LNCAP (cell line): Measurements from ENCODE around the gene ZNF768.
A peak's percentile ranks its signal among the peaks of the same experiment; 100 is the strongest.

Experiments
- CTCF ChIP-seq: fragments of 450-650 bp; IDR thresholded peaks from 2 replicates; pipeline ENCODE4 v1.5.1; 2017; ENCODE audit warnings: mild to moderate bottlenecking

The ZNF768 gene

GRCh38 chr16:30539000-30539964, 12.9 kb upstream of the ZNF768 start:
- no peak for TF ChIP-seq CTCF

- TF ChIP-seq CTCF: peak; percentile 54
These were observed 9.4 kb upstream of the ZNF768 start for GRCh38 chr16:30535777-30536190.

GRCh38 chr16:30535106-30535776, 8.9 kb upstream of the ZNF768 start:
- TF ChIP-seq CTCF: no peak

- no peak for TF ChIP-seq CTCF
These were observed 8.2 kb upstream of the ZNF768 start, which contains the start of gene ZNF747 for GRCh38 chr16:30534368-30535105. ZNF747 (minus strand) TSS chr16:30534858; CDS start chr16:30534679, 179 bp downstream.

GRCh38 chr16:30533748-30534367, 7.5 kb upstream of the ZNF768 start:
- TF ChIP-seq CTCF: no peak

- no peak for TF ChIP-seq CTCF
These were observed 6.8 kb upstream of the ZNF768 start for GRCh38 chr16:30533146-30533522.
